Activated T-helper 1 cell treated with anti-CD3 and anti-CD28 coated beads, Interleukin-12 subunit alpha, Interleukin-12 subunit beta, Interleukin-2, Interleukin-4 antibody, amounts not matched to agents 30 ng/mL and 10 ng/mL and 1 ng/mL, durations not matched to agents 14 hours and 24 hours and 36 hours (primary cell): ENCODE data around the gene TSEN2. TPM values are rescaled to one million over a fixed set of nuclear protein-coding genes. Genes with fewer than 3 reads are reported as not detected.
"Not testable (repeated sequence)": the region's sequence is repeated elsewhere in the genome, so short reads cannot be mapped to it uniquely, and the experiment has no call there.

Source experiments
- DNase-seq: peaks from one replicate; pipeline ENCODE4 v3.0.0; 2021; ENCODE audit warnings: low spot score
- H3K27ac Mint-ChIP-seq: one replicate; pipeline ENCODE4 v1.8.0; 2021; ENCODE audit warnings: mild to moderate bottlenecking, mixed read lengths
- H3K27me3 Mint-ChIP-seq: one replicate; pipeline ENCODE4 v1.8.0; 2022; ENCODE audit warnings: mild to moderate bottlenecking, moderate library complexity, mixed read lengths; ENCODE audit not compliant: insufficient read depth
- H3K36me3 Mint-ChIP-seq: one replicate; pipeline ENCODE4 v1.8.0; 2021; ENCODE audit warnings: low read depth, mixed read lengths
- H3K4me1 Mint-ChIP-seq: one replicate; pipeline ENCODE4 v1.8.0; 2021; ENCODE audit warnings: low read depth, mixed read lengths
- H3K4me3 Mint-ChIP-seq: one replicate; pipeline ENCODE4 v1.8.0; 2021; ENCODE audit warnings: mild to moderate bottlenecking, moderate library complexity, mixed read lengths
- H3K9me3 Mint-ChIP-seq: one replicate; pipeline ENCODE4 v1.8.0; 2021; ENCODE audit warnings: mixed read lengths
- intact Hi-C: fragments of 100-400 bp; cut with micrococcal nuclease; formaldehyde crosslinking; loops from one replicate; pipeline ENCODE4 v1.15.1; 2024
- total RNA-seq: library from RNA; stranded (reverse); gene quantifications from 2 replicates; pipeline ENCODE4 v1.2.3, GENCODE V29; 2022

The TSEN2 gene
- total RNA-seq, 1 donor from 2014 or later: 33.5 TPM

- H3K27ac Mint-ChIP-seq, intact Hi-C loops, DNase-seq, H3K9me3 Mint-ChIP-seq, H3K36me3 Mint-ChIP-seq, H3K4me3 Mint-ChIP-seq, H3K27me3 Mint-ChIP-seq, H3K4me1 Mint-ChIP-seq: not testable (repeated sequence)
Observed at GRCh38 chr3:12457380-12457779, 26.9 kb upstream of the TSEN2 start.

GRCh38 chr3:12458901-12459300, 25.4 kb upstream of the TSEN2 start:
- peaks cover 6% of the 10 kb centered on the region for H3K4me1 Mint-ChIP-seq
- peaks cover 3% of the 10 kb centered on the region for H3K27me3 Mint-ChIP-seq
- no peaks in the 10 kb centered on the region for H3K36me3 Mint-ChIP-seq
- no peak for DNase-seq
- intact Hi-C loops: no loop called here
- H3K27ac Mint-ChIP-seq: no peak overlapping the region
- H3K9me3 Mint-ChIP-seq: no peaks in the 10 kb centered on the region
- H3K4me3 Mint-ChIP-seq: no peak overlapping the region

GRCh38 chr3:12460127-12460526, 24.2 kb upstream of the TSEN2 start:
- DNase-seq: no peak
- Mint-ChIP-seq H3K36me3 (no peaks in the 10 kb centered on the region), H3K27me3 (peaks cover 3% of the 10 kb centered on the region), H3K4me3 (no peak overlapping the region), H3K27ac (no peak overlapping the region), H3K9me3 (no peaks in the 10 kb centered on the region), H3K4me1 (peaks cover 6% of the 10 kb centered on the region)
- intact Hi-C loops: no loop called here

- Mint-ChIP-seq H3K27me3 (peaks cover 2% of the 10 kb centered on the region), H3K4me3 (no peak overlapping the region), H3K4me1 (peaks cover 6% of the 10 kb centered on the region), H3K9me3 (no peaks in the 10 kb centered on the region), H3K27ac (no peak overlapping the region), H3K36me3 (no peaks in the 10 kb centered on the region)
- intact Hi-C loops: no loop called here
- DNase-seq: no peak
Observed at GRCh38 chr3:12461097-12461649, 23.1 kb upstream of the TSEN2 start.

GRCh38 chr3:12462159-12462947, 21.9 kb upstream of the TSEN2 start:
- H3K4me3 Mint-ChIP-seq: no peak overlapping the region
- no peak overlapping the region for H3K27ac Mint-ChIP-seq
- no peaks in the 10 kb centered on the region for H3K36me3 Mint-ChIP-seq
- intact Hi-C loops: no loop called here
- H3K9me3 Mint-ChIP-seq: no peaks in the 10 kb centered on the region
- DNase-seq: no peak
- H3K4me1 Mint-ChIP-seq: peaks cover 6% of the 10 kb centered on the region
- H3K27me3 Mint-ChIP-seq: no peaks in the 10 kb centered on the region

- Mint-ChIP-seq H3K27ac (no peak overlapping the region), H3K9me3 (no peaks in the 10 kb centered on the region), H3K36me3 (no peaks in the 10 kb centered on the region), H3K27me3 (no peaks in the 10 kb centered on the region), H3K4me1 (peaks cover 6% of the 10 kb centered on the region), H3K4me3 (no peak overlapping the region)
- DNase-seq: no peak
- intact Hi-C loops: no loop called here
Observed at GRCh38 chr3:12463686-12464085, 20.6 kb upstream of the TSEN2 start.

- no peaks in the 10 kb centered on the region for H3K9me3 Mint-ChIP-seq
- H3K36me3 Mint-ChIP-seq: no peaks in the 10 kb centered on the region
- DNase-seq: no peak
- intact Hi-C loops: no loop called here
- peaks cover 6% of the 10 kb centered on the region for H3K4me1 Mint-ChIP-seq
- no peak overlapping the region for H3K4me3 Mint-ChIP-seq
- H3K27me3 Mint-ChIP-seq: no peaks in the 10 kb centered on the region
- no peak overlapping the region for H3K27ac Mint-ChIP-seq
Observed at GRCh38 chr3:12464181-12464580, 20.1 kb upstream of the TSEN2 start.

- H3K9me3 Mint-ChIP-seq: no peaks in the 10 kb centered on the region
- DNase-seq: no peak
- intact Hi-C loops: no loop called here
- H3K36me3 Mint-ChIP-seq: no peaks in the 10 kb centered on the region
- H3K4me1 Mint-ChIP-seq: peaks cover 6% of the 10 kb centered on the region
- no peak overlapping the region for H3K4me3 Mint-ChIP-seq
- no peak overlapping the region for H3K27ac Mint-ChIP-seq
- H3K27me3 Mint-ChIP-seq: no peaks in the 10 kb centered on the region
Observed at GRCh38 chr3:12465151-12465835, 19.0 kb upstream of the TSEN2 start.

- intact Hi-C loops: no loop called here
- no peaks in the 10 kb centered on the region for H3K36me3 Mint-ChIP-seq
- H3K4me1 Mint-ChIP-seq: peaks cover 8% of the 10 kb centered on the region
- no peak for DNase-seq
- H3K9me3 Mint-ChIP-seq: no peaks in the 10 kb centered on the region
- no peaks in the 10 kb centered on the region for H3K27me3 Mint-ChIP-seq
- H3K27ac Mint-ChIP-seq: no peak overlapping the region
- no peak overlapping the region for H3K4me3 Mint-ChIP-seq
Observed at GRCh38 chr3:12465836-12466225, 18.4 kb upstream of the TSEN2 start.

- H3K27me3 Mint-ChIP-seq: no peaks in the 10 kb centered on the region
- no peaks in the 10 kb centered on the region for H3K9me3 Mint-ChIP-seq
- peaks cover 11% of the 10 kb centered on the region for H3K4me1 Mint-ChIP-seq
- no peak overlapping the region for H3K4me3 Mint-ChIP-seq
- H3K27ac Mint-ChIP-seq: no peak overlapping the region
- no peak for DNase-seq
- intact Hi-C loops: no loop called here
- H3K36me3 Mint-ChIP-seq: no peaks in the 10 kb centered on the region
Observed at GRCh38 chr3:12467746-12468145, 16.5 kb upstream of the TSEN2 start.

- H3K27me3 Mint-ChIP-seq: no peaks in the 10 kb centered on the region
- no peak for DNase-seq
- intact Hi-C loops: no loop called here
- H3K9me3 Mint-ChIP-seq: no peaks in the 10 kb centered on the region
- peaks cover 11% of the 10 kb centered on the region for H3K4me1 Mint-ChIP-seq
- no peak overlapping the region for H3K27ac Mint-ChIP-seq
- no peak overlapping the region for H3K4me3 Mint-ChIP-seq
- no peaks in the 10 kb centered on the region for H3K36me3 Mint-ChIP-seq
Observed at GRCh38 chr3:12468276-12468675, 16.0 kb upstream of the TSEN2 start.

GRCh38 chr3:12468757-12469156, 15.5 kb upstream of the TSEN2 start:
- Mint-ChIP-seq H3K4me1 (peaks cover 11% of the 10 kb centered on the region), H3K27ac (no peak overlapping the region), H3K4me3 (no peak overlapping the region), H3K36me3 (no peaks in the 10 kb centered on the region), H3K9me3 (no peaks in the 10 kb centered on the region), H3K27me3 (no peaks in the 10 kb centered on the region)
- DNase-seq: no peak
- intact Hi-C loops: no loop called here

GRCh38 chr3:12469222-12469621, 15.1 kb upstream of the TSEN2 start:
- H3K27ac Mint-ChIP-seq, intact Hi-C loops, H3K4me3 Mint-ChIP-seq: not testable (repeated sequence)

More at GRCh38 chr3:12469222-12469621, 15.1 kb upstream of the TSEN2 start:
- not testable (repeated sequence) for DNase-seq, H3K36me3 Mint-ChIP-seq, H3K9me3 Mint-ChIP-seq, H3K27me3 Mint-ChIP-seq
- peaks cover 11% of the 10 kb centered on the region for H3K4me1 Mint-ChIP-seq
